GM12878 (cell line): Measurements from ENCODE around the gene ACVR1B. TPM values are rescaled to one million over a fixed set of nuclear protein-coding genes. Genes with fewer than 3 reads are reported as not detected.
A peak's percentile ranks its signal among the peaks of the same experiment; 100 is the strongest.

ENCODE experiments used
- ATAC-seq: fragments of 200-7000 bp; cut with Tn5 transposase; 3 replicates; pipeline ENCODE4 v1.9.1; 2020; ENCODE audit warnings: mild to moderate bottlenecking, moderate library complexity
- BruUV-seq: library from RNA; stranded (reverse); fragments of 400-500 nt; replicated peaks from 2 replicates; lab custom pipeline; 2021; lab: Mats Ljungman, UMichigan
- CTCF ChIA-PET: fragments of 300-600 bp; sonication (Branson Sonifier 250); formaldehyde crosslinking; extraction: SDS; loops from one replicate; lab custom pipeline; 2021; ENCODE audit warnings: inconsistent platforms; lab: Yijun Ruan, JAX
- POLR2A ChIA-PET: fragments of 350-600 bp; formaldehyde crosslinking; extraction: SDS; loops from one replicate; lab custom pipeline; 2021; ENCODE audit warnings: inconsistent platforms; lab: Charles Lee
- RAD21 ChIA-PET: fragments of 300-600 bp; sonication (Branson Sonifier 250); formaldehyde crosslinking; loops from one replicate; lab custom pipeline; 2023; ENCODE audit warnings: antibody characterized with exemption; ENCODE audit not compliant: unreplicated experiment; lab: Charles Lee
- SMC1A ChIA-PET: fragments of 300-600 bp; sonication (Branson Sonifier 250); formaldehyde crosslinking; loops from one replicate; lab custom pipeline; 2023; ENCODE audit not compliant: unreplicated experiment, uncharacterized antibody; lab: Charles Lee
- DNase-seq: peaks from one replicate; pipeline ENCODE4 v3.0.0-alpha.2; 2011; ENCODE audit warnings: low read depth, low spot score
- FAIRE-seq: peaks from 3 replicates; lab custom pipeline; 2011; peaks lifted over from hg19 to GRCh38; lab: Jason Lieb, UNC
- H2AFZ ChIP-seq: 2 replicates; pipeline ENCODE4 v1.6.0; 2011; ENCODE audit warnings: low read depth, low read length, control low read depth; ENCODE audit not compliant: control insufficient read depth
- H3K27ac ChIP-seq: 2 replicates; pipeline ENCODE4 v1.5.1; 2011; ENCODE audit warnings: control low read depth; ENCODE audit not compliant: control insufficient read depth, insufficient read depth
- H3K27me3 ChIP-seq, 2 experiments: replicated peaks in 1 of 2; 2 replicates each; pipeline versions ENCODE4 v1.6.0 to v1.6.1; 2011; ENCODE audit warnings: low read length in 1 of 2; ENCODE audit not compliant: control insufficient read depth in 2 of 2, insufficient read depth in 2 of 2
- H3K36me3 ChIP-seq, 2 experiments: 2 replicates each; pipeline ENCODE4 v1.5.1; 2011; ENCODE audit warnings: low read length in 1 of 2; ENCODE audit not compliant: control insufficient read depth in 2 of 2, insufficient read depth in 2 of 2
- H3K4me1 ChIP-seq: 2 replicates; pipeline ENCODE4 v1.6.1; 2011; ENCODE audit warnings: mild to moderate bottlenecking, low read length, moderate library complexity, mixed read lengths; ENCODE audit not compliant: control insufficient read depth, insufficient read depth
- H3K4me2 ChIP-seq: 2 replicates; pipeline ENCODE4 v1.6.0; 2011; ENCODE audit warnings: control low read depth; ENCODE audit not compliant: control insufficient read depth, insufficient read depth
- H3K4me3 ChIP-seq: fragments of 200-600 bp; sonication (generic); 2 replicates; pipeline ENCODE4 v1.5.1; 2016
- H3K79me2 ChIP-seq: 2 replicates; pipeline ENCODE4 v1.6.0; 2011; ENCODE audit warnings: low read length; ENCODE audit not compliant: control insufficient read depth, insufficient read depth
- H3K9ac ChIP-seq: 2 replicates; pipeline ENCODE4 v1.8.0; 2011; ENCODE audit warnings: low read length, control low read depth, mixed read lengths; ENCODE audit not compliant: control insufficient read depth, insufficient read depth
- H3K9me3 ChIP-seq: replicated peaks from 3 replicates; pipeline ENCODE4 v1.5.1; 2011; ENCODE audit warnings: mild to moderate bottlenecking, low read length; ENCODE audit not compliant: control insufficient read depth, insufficient read depth
- H4K20me1 ChIP-seq: 2 replicates; pipeline ENCODE4 v1.6.0; 2011; ENCODE audit not compliant: control insufficient read depth, insufficient read depth
- E2F8 ChIP-seq: fragments of 450-650 bp; IDR thresholded peaks from 2 replicates; pipeline ENCODE4 v1.6.1; 2018; ENCODE audit warnings: mild to moderate bottlenecking, low read depth, moderate library complexity; ENCODE audit not compliant: partially characterized antibody
- EP300 ChIP-seq, 2 experiments: fragments of 150-350 bp in 1 of 2; IDR thresholded peaks; 2 replicates each; pipeline ENCODE4 v1.6.1; 2011 to 2012; ENCODE audit warnings: low read depth in 2 of 2, low read length in 2 of 2, borderline replicate concordance in 1 of 2, improper control_type of control experiment in 1 of 2, inconsistent platforms in 1 of 2; ENCODE audit not compliant: control insufficient read depth in 1 of 2
- IKZF1 ChIP-seq: fragments of 450-650 bp; conservative IDR thresholded peaks from 2 replicates; pipeline ENCODE4 v1.6.1; 2017; ENCODE audit warnings: antibody characterized with exemption, mild to moderate bottlenecking
- IKZF2 ChIP-seq, 2 experiments: fragments of 450-650 bp; IDR thresholded peaks; 2 replicates each; pipeline ENCODE4 v1.6.1; 2017; ENCODE audit warnings: mild to moderate bottlenecking in 2 of 2, moderate library complexity in 2 of 2
- MEF2A ChIP-seq: IDR thresholded peaks from 2 replicates; pipeline ENCODE4 v1.6.1; 2011; ENCODE audit warnings: low read depth, mild to moderate bottlenecking, low read length, moderate library complexity; ENCODE audit not compliant: insufficient read depth
- MYC ChIP-seq: IDR thresholded peaks from 2 replicates; pipeline ENCODE4 v1.6.1; 2011; ENCODE audit warnings: mild to moderate bottlenecking, low read length, moderate library complexity, inconsistent platforms; ENCODE audit not compliant: insufficient read depth, insufficient replicate concordance, insufficient read length, severe bottlenecking
- NKRF ChIP-seq: fragments of 450-650 bp; conservative IDR thresholded peaks from 2 replicates; pipeline ENCODE4 v1.6.1; 2017; ENCODE audit warnings: mild to moderate bottlenecking, moderate library complexity
- POU2F2 ChIP-seq: IDR thresholded peaks from 3 replicates; pipeline ENCODE4 v1.6.1; 2011; ENCODE audit warnings: low read depth, mild to moderate bottlenecking, low read length, borderline replicate concordance
- RFX5 ChIP-seq: IDR thresholded peaks from 2 replicates; pipeline ENCODE4 v1.6.1; 2011; ENCODE audit warnings: low read depth, low read length, improper control_type of control experiment
- RUNX3 ChIP-seq: IDR thresholded peaks from 2 replicates; pipeline ENCODE4 v1.6.1; 2012; ENCODE audit warnings: low read length, inconsistent platforms
- WGBS: methylation state at CpG from one replicate; pipeline ENCODE4 v1.1.6; 2016; ENCODE audit warnings: low lambda C conversion rate; ENCODE audit not compliant: insufficient replicate concordance, insufficient coverage; ENCODE audit errors: missing lambda C conversion rate; 5-methylcytosine and 5-hydroxymethylcytosine counted together
- in situ Hi-C: fragments of 300-500 bp; cut with MboI; formaldehyde crosslinking; loops from 9 replicates; pipeline ENCODE4 v1.14.3; 2018; ENCODE audit warnings: mixed read lengths
- intact Hi-C: fragments of 100-400 bp; cut with micrococcal nuclease; formaldehyde crosslinking; loops from one replicate; pipeline ENCODE4 v1.14.2; 2022; ENCODE audit not compliant: unreplicated experiment
- polyA plus RNA-seq, 11 experiments: library from polyadenylated mRNA; depleted of rRNA in 4 of 11; unstranded in 6 of 11; stranded (reverse) in 5 of 11; fragments of >200 nt; fragmentation: Nextera tagmentation in 4 of 11; fragmentation: Illumina TruSeq in 1 of 11; extraction: Ambion mirVana in 4 of 11; extraction: Trizol in 1 of 11; gene quantifications; 1 replicate in 1 of 11; 2 replicates in 10 of 11; pipeline versions ENCODE4 v1.2.1 to v1.2.3, GENCODE V29; 2011 to 2016; ENCODE audit warnings: inconsistent platforms in 2 of 11, missing spikeins in 2 of 11, low read depth in 1 of 11
- total RNA-seq, 4 experiments: library from RNA; depleted of rRNA in 3 of 4; stranded (reverse); fragments of >200 nt in 3 of 4; fragmentation: Illumina TruSeq in 1 of 4; extraction: Trizol in 1 of 4; gene quantifications; 2 replicates each; pipeline versions ENCODE4 v1.2.1 to v1.2.3, GENCODE V29; 2013 to 2021

ACVR1B gene
- total and polyA plus RNA-seq, 10 of the 15 experiments (the other 5 are each of a cell fraction or from before 2014, with no cell fraction given): 0.02 to 0.69 (median 0.16) TPM; not detected in 2

- peak; percentile 80 for FAIRE-seq
- Histone ChIP-seq H3K4me2 (peak overlapping the region; percentile 54), H3K36me3 (no peaks in the 10 kb centered on the region), H3K79me2 (no peaks in the 10 kb centered on the region), H3K9ac (no peak overlapping the region), H3K4me1 (peaks cover 35% of the 10 kb centered on the region), H3K27ac (no peak overlapping the region), H3K9me3 (no peaks in the 10 kb centered on the region), H2AFZ (no peak overlapping the region), H4K20me1 (no peaks in the 10 kb centered on the region), H3K4me3 (no peak overlapping the region), H3K27me3 (no peaks in the 10 kb centered on the region)
- ChIA-PET POLR2A (interaction anchor here (0.6 kb wide), 1 partner anchor 442 kb away, joined by 3 read pairs; no protein-coding TSS in a partner anchor), CTCF (interaction anchor here (0.7 to 1.4 kb wide), 3 partner anchors 47 to 195 kb away, joined by 3 to 6 read pairs (median 3); no protein-coding TSS in a partner anchor), RAD21 (no interaction called here), SMC1A (interaction anchor here (0.8 kb wide), 1 partner anchor 53 kb away, joined by 3 read pairs; no protein-coding TSS in a partner anchor)
- intact Hi-C loops (no loop called here), in situ Hi-C loops (no loop called here)
- BruUV-seq: no TSS peak
- TF ChIP-seq MEF2A (no peak), POU2F2 (peak; percentile 90; the same call in 2 of the 3 replicates), RUNX3 (no peak), RFX5 (no peak), NKRF (no peak), EP300 (IDR thresholded peaks at IDR 0.05; ENCODE audit: borderline replicate concordance in 1 of 2, control insufficient read depth in 1 of 2, low read depth in 2 of 2, low read length in 2 of 2) (no peak), IKZF2 (IDR thresholded peaks at IDR 0.05) (peak; percentile 59 to 66; a peak in 3 of 4 replicates), MYC (no peak), E2F8 (no peak), IKZF1 (peak; percentile 74; the same call in 1 of the 2 replicates)
- peak; percentile 39 for ATAC-seq
- DNase-seq: no peak
- 1% methylated on average over 5 of the region's 5 CpGs for WGBS
These were observed 26.8 kb upstream of the ACVR1B start for GRCh38 chr12:51924551-51925319.
